Measurements from ENCODE around the gene ACTN3.

Gene ACTN3

GRCh38 chr11:66568124-66568916 lies 21.6 kb downstream of the ACTN3 start, which contains the start of gene CTSF:
CTSF (minus strand) TSS chr11:66568606; CDS start chr11:66568486, 120 bp downstream.
- H3K4me1 ChIP-seq (ENCODE audit: insufficient read depth, low read length, poor library complexity, severe bottlenecking), result peaks cover 2% of the 10 kb centered on the region
- H3K27me3 ChIP-seq (ENCODE audit: insufficient read depth, low read length, poor library complexity, severe bottlenecking), result no peaks in the 10 kb centered on the region
- no peaks in the 10 kb centered on the region for H3F3A ChIP-seq (ENCODE audit: low read depth)
- peak within 1 kb of the TSS; percentile 85 for H3K4me2 ChIP-seq (ENCODE audit: low read depth, low read length, poor library complexity, severe bottlenecking)
- H3K9me2 ChIP-seq (replicated peaks; ENCODE audit: low read depth, low read length), result no peaks in the 10 kb centered on the region
- H3K36me3 ChIP-seq (ENCODE audit: insufficient read depth, low read length), result no peaks in the 10 kb centered on the region
- TF ChIP-seq CTCF (conservative IDR thresholded peaks at IDR 0.05; ENCODE audit: low read length) (no peak), EZH2phosphoT487 (IDR thresholded peaks at IDR 0.05; ENCODE audit: borderline replicate concordance) (no peak)
- no peaks in the 10 kb centered on the region for H4K20me1 ChIP-seq (ENCODE audit: insufficient read depth, low read length, poor library complexity, severe bottlenecking)
- peak within 1 kb of the TSS; percentile 79 for H3K4me3 ChIP-seq (ENCODE audit: low read length, poor library complexity, severe bottlenecking)
- no peaks in the 10 kb centered on the region for H3K79me2 ChIP-seq (ENCODE audit: insufficient read depth, low read length)
- peak within 1 kb of the TSS; percentile 98 for H2AFZ ChIP-seq (ENCODE audit: low read length)
- H3K9me3 ChIP-seq (ENCODE audit: insufficient read depth, low read depth, low read length), result no peaks in the 10 kb centered on the region
- H3K9ac ChIP-seq (ENCODE audit: low read depth, low read length, poor library complexity, severe bottlenecking), result peak within 1 kb of the TSS; percentile 52

- Histone ChIP-seq H3F3A (ENCODE audit: low read depth) (no peaks in the 10 kb centered on the region), H3K79me2 (ENCODE audit: insufficient read depth, low read length) (no peaks in the 10 kb centered on the region), H3K4me3 (ENCODE audit: low read length, poor library complexity, severe bottlenecking) (no peak overlapping the region), H3K36me3 (ENCODE audit: insufficient read depth, low read length) (no peaks in the 10 kb centered on the region), H4K20me1 (ENCODE audit: insufficient read depth, low read length, poor library complexity, severe bottlenecking) (no peaks in the 10 kb centered on the region), H2AFZ (ENCODE audit: low read length) (peak overlapping the region; percentile 98; the same call in 1 of the 2 replicates), H3K4me1 (ENCODE audit: insufficient read depth, low read length, poor library complexity, severe bottlenecking) (peaks cover 2% of the 10 kb centered on the region), H3K9ac (ENCODE audit: low read depth, low read length, poor library complexity, severe bottlenecking) (no peak overlapping the region), H3K4me2 (ENCODE audit: low read depth, low read length, poor library complexity, severe bottlenecking) (peak overlapping the region; percentile 85), H3K9me3 (ENCODE audit: insufficient read depth, low read depth, low read length) (no peaks in the 10 kb centered on the region), H3K9me2 (replicated peaks; ENCODE audit: low read depth, low read length) (no peaks in the 10 kb centered on the region), H3K27me3 (ENCODE audit: insufficient read depth, low read length, poor library complexity, severe bottlenecking) (no peaks in the 10 kb centered on the region)
- TF ChIP-seq EZH2phosphoT487 (IDR thresholded peaks at IDR 0.05; ENCODE audit: borderline replicate concordance), result no peak
- no peak for TF ChIP-seq CTCF (conservative IDR thresholded peaks at IDR 0.05; ENCODE audit: low read length)
Measured at GRCh38 chr11:66569076-66569475, 22.4 kb downstream of the ACTN3 start.

- Histone ChIP-seq H3K9me3 (ENCODE audit: insufficient read depth, low read depth, low read length) (no peaks in the 10 kb centered on the region), H3K4me2 (ENCODE audit: low read depth, low read length, poor library complexity, severe bottlenecking) (no peak overlapping the region), H3K9ac (ENCODE audit: low read depth, low read length, poor library complexity, severe bottlenecking) (no peak overlapping the region), H4K20me1 (ENCODE audit: insufficient read depth, low read length, poor library complexity, severe bottlenecking) (no peaks in the 10 kb centered on the region), H2AFZ (ENCODE audit: low read length) (no peak overlapping the region), H3K36me3 (ENCODE audit: insufficient read depth, low read length) (no peaks in the 10 kb centered on the region), H3K9me2 (replicated peaks; ENCODE audit: low read depth, low read length) (no peaks in the 10 kb centered on the region), H3K4me3 (ENCODE audit: low read length, poor library complexity, severe bottlenecking) (no peak overlapping the region), H3K4me1 (ENCODE audit: insufficient read depth, low read length, poor library complexity, severe bottlenecking) (peaks cover 2% of the 10 kb centered on the region), H3K27me3 (ENCODE audit: insufficient read depth, low read length, poor library complexity, severe bottlenecking) (no peaks in the 10 kb centered on the region), H3F3A (ENCODE audit: low read depth) (no peaks in the 10 kb centered on the region), H3K79me2 (ENCODE audit: insufficient read depth, low read length) (no peaks in the 10 kb centered on the region)
- TF ChIP-seq CTCF (conservative IDR thresholded peaks at IDR 0.05; ENCODE audit: low read length), result no peak
- no peak for TF ChIP-seq EZH2phosphoT487 (IDR thresholded peaks at IDR 0.05; ENCODE audit: borderline replicate concordance)
Measured at GRCh38 chr11:66570079-66570849, 23.6 kb downstream of the ACTN3 start.
